GM19468 (cell line): ENCODE results near the gene MGME1.

ENCODE experiments used
- ATAC-seq: cut with Tn5 transposase; IDR thresholded peaks from one replicate; pipeline ENCODE4 v1.9.1; 2021; ENCODE audit warnings: mild to moderate bottlenecking, moderate library complexity, moderate number of reproducible peaks; ENCODE audit not compliant: unreplicated experiment; ENCODE audit errors: extremely low read depth

The MGME1 gene

GRCh38 chr20:17987988-17988387 lies 19.2 kb downstream of the MGME1 start:
- ATAC-seq, result no peak

- no peak for ATAC-seq
Measured at GRCh38 chr20:17990278-17990972, 21.6 kb downstream of the MGME1 start.

GRCh38 chr20:17992224-17992637 lies 23.4 kb downstream of the MGME1 start:
- no peak for ATAC-seq

- ATAC-seq, result no peak
Measured at GRCh38 chr20:17992847-17993513, 24.2 kb downstream of the MGME1 start.

GRCh38 chr20:17993546-17993945 lies 24.7 kb downstream of the MGME1 start:
- ATAC-seq, result no peak

- ATAC-seq, result no peak
Measured at GRCh38 chr20:17995967-17996819, 27.4 kb downstream of the MGME1 start.

GRCh38 chr20:17998446-17998845 lies 29.6 kb downstream of the MGME1 start:
- no peak for ATAC-seq

GRCh38 chr20:17999566-17999965 lies 30.7 kb downstream of the MGME1 start:
- no peak for ATAC-seq

GRCh38 chr20:18001131-18001921 lies 32.5 kb downstream of the MGME1 start:
- ATAC-seq, result no peak

- no peak for ATAC-seq
Measured at GRCh38 chr20:18003897-18004296, 35.1 kb downstream of the MGME1 start.

GRCh38 chr20:18004384-18005031 lies 35.7 kb downstream of the MGME1 start:
- ATAC-seq, result no peak

GRCh38 chr20:18005170-18005989 lies 36.6 kb downstream of the MGME1 start:
- peak; percentile 91 for ATAC-seq

GRCh38 chr20:18005990-18006364 lies 37.2 kb downstream of the MGME1 start:
- no peak for ATAC-seq

GRCh38 chr20:18006684-18007083 lies 37.9 kb downstream of the MGME1 start:
- ATAC-seq, result no peak

- ATAC-seq, result no peak
Measured at GRCh38 chr20:18007534-18008292, 38.9 kb downstream of the MGME1 start.

- no peak for ATAC-seq
Measured at GRCh38 chr20:18009116-18009515, 40.3 kb downstream of the MGME1 start.

GRCh38 chr20:18011482-18011881 lies 42.7 kb downstream of the MGME1 start:
- ATAC-seq, result no peak

GRCh38 chr20:18011951-18012645 lies 43.3 kb downstream of the MGME1 start:
- no peak for ATAC-seq
